ENCODE results near the gene DOCK10.
"Not testable (repeated sequence)": the region's sequence is repeated elsewhere in the genome, so short reads cannot be mapped to it uniquely, and the experiment has no call there.

Gene DOCK10

GRCh38 chr2:224951723-224952481 is 90.4 kb downstream of the DOCK10 start:
- in situ Hi-C loops (cut with MboI; ENCODE audit: low sequenced_read_pairs): no loop called here

DNA sequence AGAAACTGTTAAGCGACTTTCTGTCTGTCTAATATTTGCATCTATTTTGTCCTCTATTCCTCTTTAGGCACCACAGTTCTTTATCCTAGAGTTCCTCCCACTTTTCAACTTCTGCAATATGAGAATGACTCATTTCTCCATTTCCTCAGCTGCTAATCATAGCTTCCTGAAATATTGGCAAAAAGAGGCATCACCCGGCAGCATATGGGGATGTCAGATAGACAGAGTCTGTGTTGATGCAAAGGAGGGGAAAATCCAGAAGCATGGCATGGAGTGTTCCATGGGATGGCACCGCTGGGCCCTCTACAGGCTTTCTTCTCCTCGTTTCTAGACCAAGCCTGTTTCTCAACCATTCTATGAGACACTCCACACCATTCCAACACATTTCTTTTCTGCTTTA is 93.4 kb downstream of the DOCK10 start:
- in situ Hi-C loops (cut with MboI; ENCODE audit: low sequenced_read_pairs): no loop called here

GRCh38 chr2:224948005-224948404 is 94.3 kb downstream of the DOCK10 start:
- in situ Hi-C loops (cut with MboI; ENCODE audit: low sequenced_read_pairs): no loop called here

DNA sequence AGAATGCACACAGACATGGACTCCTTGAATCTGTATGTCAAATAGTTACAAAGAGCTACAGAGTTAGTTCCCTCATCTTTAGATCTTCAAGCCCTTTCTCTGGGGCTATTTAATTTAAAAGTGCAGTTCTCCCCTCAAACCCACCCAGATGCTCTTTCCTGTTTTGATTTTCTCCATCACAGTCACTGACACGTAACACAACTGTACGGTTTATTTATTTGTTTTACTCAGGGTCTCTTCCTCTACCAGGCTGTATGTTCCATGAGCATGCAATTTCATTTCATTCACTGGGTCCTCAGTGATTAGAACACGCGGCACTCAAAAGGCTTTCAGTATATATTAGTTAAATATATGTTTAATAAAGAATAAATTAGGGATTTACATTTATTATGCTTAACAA is 94.7 kb downstream of the DOCK10 start:
- in situ Hi-C loops (cut with MboI; ENCODE audit: low sequenced_read_pairs): no loop called here

DNA sequence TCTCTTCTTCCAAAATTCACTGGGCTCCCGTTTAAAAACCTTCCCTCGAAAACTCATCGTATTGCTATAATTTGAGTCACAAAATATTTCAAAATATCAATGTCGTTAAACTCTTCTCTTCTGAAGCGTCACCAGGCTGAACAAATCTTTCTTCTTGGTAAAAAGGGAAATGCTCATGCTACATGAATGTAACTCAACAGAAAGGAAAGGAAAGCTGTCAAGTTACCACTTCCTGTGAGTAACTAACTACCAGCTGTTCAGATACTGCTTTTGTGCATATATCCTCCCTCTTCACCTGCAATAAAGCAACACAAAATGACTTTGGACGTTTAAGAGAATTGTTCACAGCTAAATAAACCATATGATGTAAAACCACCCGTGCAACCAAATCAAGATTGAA is 95.4 kb downstream of the DOCK10 start:
- in situ Hi-C loops (cut with MboI; ENCODE audit: low sequenced_read_pairs): no loop called here

GRCh38 chr2:224944707-224945547 is 97.3 kb downstream of the DOCK10 start:
- in situ Hi-C loops (cut with MboI; ENCODE audit: low sequenced_read_pairs): no loop called here

DNA sequence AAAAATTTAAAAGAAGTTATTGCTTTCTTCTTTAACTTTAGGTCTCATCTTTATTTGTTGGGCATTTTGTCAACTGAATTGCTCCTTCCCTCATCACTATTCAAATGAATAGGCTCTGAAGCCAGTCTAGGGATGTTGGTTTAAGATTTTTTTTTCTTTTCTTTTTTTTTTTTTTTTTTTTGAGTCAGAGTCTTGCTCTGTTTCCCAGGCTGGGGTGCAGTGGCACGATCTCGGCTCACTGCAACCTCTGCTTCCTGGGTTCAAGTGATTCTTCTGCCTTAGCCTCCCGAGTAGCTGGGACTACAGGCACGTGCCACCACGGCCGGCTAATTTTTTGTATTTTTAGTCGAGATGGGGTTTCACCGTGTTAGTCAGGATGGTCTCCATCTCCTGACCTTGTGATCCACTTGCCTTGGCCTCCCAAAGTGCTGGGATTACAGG is 98.6 kb downstream of the DOCK10 start:
- in situ Hi-C loops (cut with MboI; ENCODE audit: low sequenced_read_pairs): not testable (repeated sequence)

DNA sequence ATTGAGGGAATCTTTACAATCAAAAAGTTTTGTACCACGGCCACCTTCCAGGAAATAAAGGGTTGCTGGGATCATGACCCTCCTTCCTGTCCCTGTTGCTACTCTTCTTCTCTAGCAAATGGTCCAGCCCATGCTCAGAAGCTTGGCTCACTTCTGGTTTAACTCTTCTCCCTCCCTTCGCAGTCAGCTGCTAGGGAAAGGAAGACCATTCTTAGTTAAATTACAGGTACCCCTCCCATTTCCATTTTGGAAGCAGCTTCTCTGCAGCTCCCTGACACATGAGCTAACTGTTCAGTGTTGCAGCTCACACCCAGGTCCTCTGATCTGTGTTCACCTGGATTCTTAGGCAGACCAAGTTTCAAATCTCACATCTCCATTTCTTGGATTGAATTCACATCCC is 100.3 kb downstream of the DOCK10 start:
- in situ Hi-C loops (cut with MboI; ENCODE audit: low sequenced_read_pairs): no loop called here

GRCh38 chr2:224940618-224941017 is 101.7 kb downstream of the DOCK10 start:
- in situ Hi-C loops (cut with MboI; ENCODE audit: low sequenced_read_pairs): no loop called here

- in situ Hi-C loops (cut with MboI; ENCODE audit: low sequenced_read_pairs): no loop called here
Measured at GRCh38 chr2:224938651-224939182, 103.6 kb downstream of the DOCK10 start.

- in situ Hi-C loops (cut with MboI; ENCODE audit: low sequenced_read_pairs): no loop called here
Measured at GRCh38 chr2:224937887-224938286, 104.4 kb downstream of the DOCK10 start.

DNA sequence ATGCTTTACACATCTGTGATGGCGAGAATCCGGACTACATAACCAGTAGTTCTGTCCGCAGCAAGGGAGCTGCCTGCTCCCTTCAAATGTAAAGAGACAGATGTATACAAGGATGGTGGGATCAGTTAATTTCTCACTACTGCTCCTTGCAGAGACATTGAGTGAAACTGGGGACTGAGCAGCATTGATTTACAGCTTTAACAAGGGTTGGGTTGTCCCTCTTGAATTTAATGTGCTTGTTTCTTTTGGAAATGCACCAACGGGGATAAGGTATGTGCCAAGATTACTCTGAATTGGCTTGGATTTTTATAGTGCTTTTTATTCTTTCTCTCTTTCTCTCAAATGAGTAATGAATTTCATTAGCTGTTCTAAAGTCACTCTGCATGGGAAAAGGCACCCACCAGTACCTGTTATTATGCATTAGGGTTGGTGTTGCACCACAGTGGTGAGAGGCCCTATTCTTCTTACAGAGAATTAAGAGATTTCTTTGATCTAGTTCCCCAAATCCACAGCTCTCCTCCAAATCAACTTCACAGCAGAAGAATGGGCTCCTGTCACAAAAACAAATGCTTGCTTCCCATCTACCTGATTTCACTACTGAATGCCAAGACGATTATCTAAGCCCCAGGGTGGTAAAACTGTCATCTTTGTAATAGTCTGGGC is 107.6 kb downstream of the DOCK10 start:
- in situ Hi-C loops (cut with MboI; ENCODE audit: low sequenced_read_pairs): no loop called here

DNA sequence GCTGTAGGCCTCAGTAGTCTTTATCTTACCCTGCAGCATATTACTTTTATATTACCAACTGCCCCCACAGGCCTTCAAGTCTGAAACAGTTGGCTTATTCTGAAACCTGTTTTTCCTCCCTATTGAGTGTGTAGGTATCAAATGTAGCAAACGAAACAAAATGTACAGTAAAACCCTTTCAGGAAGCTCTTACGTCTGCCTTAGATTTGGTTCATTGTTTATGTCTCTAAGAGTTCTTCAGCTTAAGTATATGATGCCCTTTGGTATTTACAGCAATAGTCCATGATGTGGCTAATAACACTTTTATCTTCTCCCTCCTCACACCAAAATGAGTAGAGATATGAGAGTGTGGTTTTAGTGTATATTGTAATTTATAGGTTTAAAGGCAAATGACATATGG is 108.8 kb downstream of the DOCK10 start:
- in situ Hi-C loops (cut with MboI; ENCODE audit: low sequenced_read_pairs): no loop called here

DNA sequence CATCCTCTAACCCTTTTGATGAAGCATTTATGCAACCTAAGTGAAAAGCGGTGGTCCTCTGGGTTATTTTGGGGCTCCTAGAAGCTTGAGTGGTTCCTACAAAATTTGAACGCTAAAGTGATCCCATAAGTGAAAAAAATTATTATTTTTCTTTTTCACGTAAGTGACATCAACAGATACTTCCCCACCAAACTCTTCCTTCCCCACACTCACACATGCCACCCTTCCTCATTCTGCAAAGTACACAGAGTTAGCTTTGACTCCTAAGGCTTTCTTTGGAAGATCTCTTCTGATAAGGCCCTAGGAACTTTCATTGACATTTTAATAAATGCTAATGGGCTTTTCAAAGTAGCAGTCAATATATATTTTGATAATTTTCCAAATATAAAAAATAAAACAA is 109.7 kb downstream of the DOCK10 start:
- in situ Hi-C loops (cut with MboI; ENCODE audit: low sequenced_read_pairs): no loop called here

GRCh38 chr2:224931956-224932355 is 110.3 kb downstream of the DOCK10 start:
- in situ Hi-C loops (cut with MboI; ENCODE audit: low sequenced_read_pairs): no loop called here

- in situ Hi-C loops (cut with MboI; ENCODE audit: low sequenced_read_pairs): no loop called here
Measured at GRCh38 chr2:224930990-224931389, 111.3 kb downstream of the DOCK10 start.

DNA sequence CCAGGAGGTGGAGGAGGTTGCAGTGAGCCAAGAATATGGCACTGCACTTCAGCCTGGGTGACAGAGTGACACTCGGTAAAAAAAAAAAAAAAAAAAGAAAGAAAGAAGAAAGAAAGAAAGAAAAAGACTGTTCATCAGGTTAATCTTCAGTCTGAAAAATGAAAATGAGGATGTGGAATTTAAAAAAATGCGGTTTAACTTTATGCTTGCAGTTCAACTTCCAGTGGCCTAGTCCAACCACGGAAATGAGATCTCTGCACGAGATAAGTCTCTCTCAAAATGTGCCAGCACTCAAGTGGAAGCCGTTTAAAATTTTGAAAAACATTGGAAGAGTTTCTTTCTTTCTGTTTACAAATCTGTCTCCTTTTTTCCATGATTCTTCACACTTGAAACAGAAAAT is 112.1 kb downstream of the DOCK10 start:
- in situ Hi-C loops (cut with MboI; ENCODE audit: low sequenced_read_pairs): no loop called here

DNA sequence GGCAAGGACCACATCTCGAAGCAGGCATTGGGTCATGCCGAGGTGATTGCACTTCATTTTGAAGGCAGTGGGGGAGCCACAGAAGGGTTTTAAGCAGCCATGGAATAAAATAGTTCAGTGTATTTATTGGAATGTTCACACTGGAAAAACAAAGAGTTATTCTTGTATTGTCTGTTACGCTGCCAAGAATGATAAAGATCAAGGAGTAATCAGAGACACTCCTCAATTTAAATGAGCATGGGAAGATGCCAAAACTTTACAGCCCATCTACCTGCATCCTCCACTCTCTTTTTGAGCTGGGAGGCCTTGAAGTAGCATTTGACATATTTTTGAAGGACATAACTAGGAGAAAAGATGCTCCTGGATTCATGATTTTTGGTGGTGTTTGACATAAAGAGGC is 112.8 kb downstream of the DOCK10 start:
- in situ Hi-C loops (cut with MboI; ENCODE audit: low sequenced_read_pairs): no loop called here

DNA sequence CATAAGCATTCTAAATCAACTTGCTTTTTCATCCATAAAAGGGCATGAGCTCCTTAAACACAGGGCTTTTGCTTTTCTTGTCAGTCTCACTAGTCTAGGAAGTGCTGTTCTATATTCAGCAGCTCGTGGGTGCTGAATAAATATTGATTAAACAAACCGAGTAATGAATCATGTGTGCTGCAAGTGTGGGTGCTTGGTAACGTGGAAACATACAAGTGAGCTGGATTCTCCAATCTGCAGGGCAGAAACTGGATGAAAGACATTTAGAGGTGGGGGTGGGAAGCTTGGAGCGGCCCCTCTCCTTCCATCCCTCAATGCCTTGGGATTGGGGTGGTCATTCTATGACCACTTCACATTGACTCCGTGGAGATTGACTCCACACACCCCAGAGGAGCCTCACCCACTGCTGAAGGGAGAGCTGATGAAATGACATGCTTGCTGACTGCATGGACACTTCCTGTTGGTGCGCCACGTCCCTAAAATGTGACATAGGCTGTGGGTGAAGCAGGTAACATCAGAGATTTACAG is 114.6 kb downstream of the DOCK10 start:
- in situ Hi-C loops (cut with MboI; ENCODE audit: low sequenced_read_pairs): no loop called here

DNA sequence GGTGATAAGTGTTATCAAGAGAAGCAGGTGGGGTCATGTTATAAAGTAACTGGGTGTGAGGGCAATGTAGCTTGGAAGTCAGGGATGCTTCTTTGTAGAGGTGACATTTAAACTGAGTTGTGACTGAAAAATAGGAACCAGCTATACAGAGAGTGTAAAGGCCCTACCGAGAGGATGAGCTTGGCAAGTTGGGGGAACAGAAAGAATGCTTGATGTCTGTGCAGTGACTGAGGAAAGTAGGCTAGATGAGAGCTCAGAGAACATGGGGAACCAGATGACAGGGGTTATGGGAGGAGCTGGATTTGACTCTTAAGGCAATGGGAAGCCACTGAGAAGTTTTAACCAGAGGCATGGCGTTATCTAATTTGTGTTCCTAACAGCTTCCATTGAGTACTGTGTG is 115.3 kb downstream of the DOCK10 start:
- in situ Hi-C loops (cut with MboI; ENCODE audit: low sequenced_read_pairs): no loop called here

GRCh38 chr2:224925810-224926100 is 116.5 kb downstream of the DOCK10 start:
- in situ Hi-C loops (cut with MboI; ENCODE audit: low sequenced_read_pairs): no loop called here

All from hTERT RPE-1 (cell line).